ENCODE measurements around the gene COX6A2. TPM values are rescaled to one million over a fixed set of nuclear protein-coding genes. Genes with fewer than 3 reads are reported as not detected.

COX6A2 gene
- total and polyA plus RNA-seq, 2 experiments from 2014 or later: not detected

DNA sequence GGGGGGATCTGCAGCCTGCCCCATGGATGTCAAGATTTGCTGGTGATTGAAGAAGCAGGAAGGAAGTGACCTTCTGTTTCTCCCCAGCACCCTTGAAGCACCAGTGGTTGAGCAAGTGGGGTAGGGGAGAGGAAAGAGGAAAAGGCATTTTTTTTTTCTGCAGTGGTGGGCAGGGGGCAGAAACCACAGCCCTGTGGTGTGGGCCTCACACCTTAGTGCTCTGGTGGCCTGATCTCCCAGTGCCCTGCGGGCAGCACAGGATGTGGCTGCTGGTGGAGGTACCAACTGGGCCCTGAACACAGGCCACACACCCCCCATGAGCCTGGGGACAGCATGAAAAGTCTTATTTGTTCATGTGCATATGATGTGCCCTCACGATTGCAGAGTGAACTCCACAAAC is 28.0 kb downstream of the COX6A2 start:
- H3F3A ChIP-seq (ENCODE audit: insufficient read depth): 0 out of 2 replicates have a peak, but pooled peaks cover 5% of the 10 kb centered on the region
- no peaks in the 10 kb centered on the region for H3K79me2 ChIP-seq (ENCODE audit: insufficient read depth)
- TF ChIP-seq EZH2phosphoT487 (IDR thresholded peaks at IDR 0.05; ENCODE audit: insufficient read depth, low read depth) (no peak), EZH2 (IDR thresholded peaks at IDR 0.05; ENCODE audit: insufficient read depth, poor library complexity, severe bottlenecking) (no peak)
- H3K9ac ChIP-seq: no peak overlapping the region
- H2AFZ ChIP-seq: no peak overlapping the region
- H3K4me1 ChIP-seq (ENCODE audit: insufficient read depth): peaks cover 10% of the 10 kb centered on the region
- DNase-seq: no peak
- no peaks in the 10 kb centered on the region for H3K9me3 ChIP-seq (ENCODE audit: low read depth)
- H3K36me3 ChIP-seq (ENCODE audit: low read depth): no peaks in the 10 kb centered on the region
- in situ Hi-C loops (cut with MboI): no loop called here
- no peak overlapping the region for H3K4me3 ChIP-seq
- H4K20me1 ChIP-seq (ENCODE audit: insufficient read depth): no peaks in the 10 kb centered on the region
- no peak overlapping the region for H3K27ac ChIP-seq
- H3K4me2 ChIP-seq (ENCODE audit: unreplicated experiment): no peak overlapping the region
- 36 to 55% methylated on average over 2 of the region's 2 CpGs for WGBS, 2 experiments (ENCODE audit: low coverage in 1 of 2, low lambda C conversion rate in 2 of 2, missing lambda C conversion rate in 2 of 2)
- no peaks in the 10 kb centered on the region for H3K27me3 ChIP-seq (replicated peaks; ENCODE audit: insufficient read depth)
- H3K9me2 ChIP-seq (ENCODE audit: insufficient read depth): no peaks in the 10 kb centered on the region

DNA sequence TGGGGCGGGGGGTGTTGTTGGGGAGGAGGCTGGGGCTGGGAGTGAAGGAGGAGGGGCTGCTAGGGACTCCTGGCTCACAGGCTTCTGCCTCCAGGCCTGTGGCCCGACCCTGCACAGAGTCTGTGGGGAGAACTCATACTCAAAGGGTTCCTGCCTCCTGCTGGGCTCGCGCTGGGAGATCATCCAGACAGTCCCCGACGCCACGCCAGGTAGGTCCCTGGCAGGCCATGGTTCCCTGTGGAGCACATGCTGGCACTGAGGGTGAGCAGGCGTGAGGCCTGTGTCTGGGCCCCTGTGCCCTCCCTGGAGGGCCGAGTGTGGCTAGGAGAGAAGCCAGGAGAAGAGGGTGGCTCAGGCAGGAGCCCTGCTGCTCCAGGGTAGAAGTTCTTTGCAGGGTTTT is 30.5 kb downstream of the COX6A2 start:
- H3K4me1 ChIP-seq (ENCODE audit: insufficient read depth): peaks cover 4% of the 10 kb centered on the region
- no peaks in the 10 kb centered on the region for H3K9me2 ChIP-seq (ENCODE audit: insufficient read depth)
- H3K27me3 ChIP-seq (replicated peaks; ENCODE audit: insufficient read depth): no peaks in the 10 kb centered on the region
- TF ChIP-seq EZH2 (IDR thresholded peaks at IDR 0.05; ENCODE audit: insufficient read depth, poor library complexity, severe bottlenecking) (no peak), EZH2phosphoT487 (IDR thresholded peaks at IDR 0.05; ENCODE audit: insufficient read depth, low read depth) (no peak)
- no peaks in the 10 kb centered on the region for H3K79me2 ChIP-seq (ENCODE audit: insufficient read depth)
- no peak overlapping the region for H3K4me2 ChIP-seq (ENCODE audit: unreplicated experiment)
- DNase-seq: no peak
- H3K9ac ChIP-seq: no peak overlapping the region
- H3F3A ChIP-seq (ENCODE audit: insufficient read depth): 0 out of 2 replicates have a peak, but pooled peaks cover under 1% of the 10 kb centered on the region
- no peaks in the 10 kb centered on the region for H3K36me3 ChIP-seq (ENCODE audit: low read depth)
- no peak overlapping the region for H3K4me3 ChIP-seq
- no peaks in the 10 kb centered on the region for H4K20me1 ChIP-seq (ENCODE audit: insufficient read depth)
- H3K27ac ChIP-seq: no peak overlapping the region
- WGBS, 2 experiments (ENCODE audit: low coverage in 1 of 2, low lambda C conversion rate in 2 of 2, missing lambda C conversion rate in 2 of 2): 63 to 72% methylated on average over 8 to 9 of the region's 9 CpGs
- no peak overlapping the region for H2AFZ ChIP-seq
- in situ Hi-C loops (cut with MboI): no loop called here
- no peaks in the 10 kb centered on the region for H3K9me3 ChIP-seq (ENCODE audit: low read depth)

DNA sequence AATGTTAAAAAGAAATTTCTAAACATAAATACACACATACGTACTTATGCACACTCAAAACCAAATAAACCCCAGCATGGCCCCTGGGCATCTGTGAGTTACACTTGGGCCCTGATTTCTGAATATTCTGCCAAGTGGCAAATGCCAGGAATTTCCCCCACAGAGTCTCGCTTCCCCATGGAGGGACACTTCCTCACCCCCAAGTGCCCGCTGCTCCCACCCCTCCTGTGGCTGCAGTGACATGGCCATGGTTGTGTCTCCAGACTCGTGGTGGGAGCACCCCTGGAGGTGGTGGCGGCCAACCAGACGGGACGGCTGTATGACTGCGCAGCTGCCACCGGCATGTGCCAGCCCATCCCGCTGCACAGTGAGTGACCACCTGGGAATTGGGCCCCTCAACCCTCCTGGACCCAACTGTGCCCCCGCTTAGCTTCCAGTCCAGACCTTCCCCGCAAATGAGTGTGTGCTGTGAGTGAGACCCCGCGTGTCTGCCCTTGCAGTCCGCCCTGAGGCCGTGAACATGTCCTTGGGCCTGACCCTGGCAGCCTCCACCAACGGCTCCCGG is 31.0 kb downstream of the COX6A2 start:
- H3K79me2 ChIP-seq (ENCODE audit: insufficient read depth): no peaks in the 10 kb centered on the region
- in situ Hi-C loops (cut with MboI): no loop called here
- H3K27ac ChIP-seq: no peak overlapping the region
- 63 to 65% methylated on average over 17 to 18 of the region's 18 CpGs for WGBS, 2 experiments (ENCODE audit: low coverage in 1 of 2, low lambda C conversion rate in 2 of 2, missing lambda C conversion rate in 2 of 2)
- DNase-seq: no peak
- H3K27me3 ChIP-seq (replicated peaks; ENCODE audit: insufficient read depth): no peaks in the 10 kb centered on the region
- no peak overlapping the region for H3K4me2 ChIP-seq (ENCODE audit: unreplicated experiment)
- no peak overlapping the region for H2AFZ ChIP-seq
- H3K9ac ChIP-seq: no peak overlapping the region
- H3K36me3 ChIP-seq (ENCODE audit: low read depth): no peaks in the 10 kb centered on the region
- H3K9me2 ChIP-seq (ENCODE audit: insufficient read depth): no peaks in the 10 kb centered on the region
- H3K4me1 ChIP-seq (ENCODE audit: insufficient read depth): no peaks in the 10 kb centered on the region
- no peaks in the 10 kb centered on the region for H3F3A ChIP-seq (ENCODE audit: insufficient read depth)
- no peak for TF ChIP-seq EZH2 (IDR thresholded peaks at IDR 0.05; ENCODE audit: insufficient read depth, poor library complexity, severe bottlenecking)
- TF ChIP-seq EZH2phosphoT487 (IDR thresholded peaks at IDR 0.05; ENCODE audit: insufficient read depth, low read depth): no peak
- H4K20me1 ChIP-seq (ENCODE audit: insufficient read depth): no peaks in the 10 kb centered on the region
- H3K4me3 ChIP-seq: no peak overlapping the region
- H3K9me3 ChIP-seq (ENCODE audit: low read depth): no peaks in the 10 kb centered on the region

- no peak for TF ChIP-seq EZH2phosphoT487 (IDR thresholded peaks at IDR 0.05; ENCODE audit: insufficient read depth, low read depth)
- no peak for TF ChIP-seq EZH2 (IDR thresholded peaks at IDR 0.05; ENCODE audit: insufficient read depth, poor library complexity, severe bottlenecking)
- H3K4me1 ChIP-seq (ENCODE audit: insufficient read depth): no peaks in the 10 kb centered on the region
- H3K9me2 ChIP-seq (ENCODE audit: insufficient read depth): no peaks in the 10 kb centered on the region
- H3K4me2 ChIP-seq (ENCODE audit: unreplicated experiment): no peak overlapping the region
- H3F3A ChIP-seq (ENCODE audit: insufficient read depth): no peaks in the 10 kb centered on the region
- DNase-seq: no peak
- H3K27ac ChIP-seq: no peak overlapping the region
- no peaks in the 10 kb centered on the region for H4K20me1 ChIP-seq (ENCODE audit: insufficient read depth)
- no peaks in the 10 kb centered on the region for H3K9me3 ChIP-seq (ENCODE audit: low read depth)
- no peak overlapping the region for H3K9ac ChIP-seq
- 59 to 66% methylated on average over 6 of the region's 6 CpGs for WGBS, 2 experiments (ENCODE audit: low coverage in 1 of 2, low lambda C conversion rate in 2 of 2, missing lambda C conversion rate in 2 of 2)
- no peaks in the 10 kb centered on the region for H3K79me2 ChIP-seq (ENCODE audit: insufficient read depth)
- in situ Hi-C loops (cut with MboI): no loop called here
- H3K36me3 ChIP-seq (ENCODE audit: low read depth): no peaks in the 10 kb centered on the region
- H3K27me3 ChIP-seq (replicated peaks; ENCODE audit: insufficient read depth): no peaks in the 10 kb centered on the region; the same call in 1 of the 2 replicates
- H3K4me3 ChIP-seq: no peak overlapping the region
- H2AFZ ChIP-seq: no peak overlapping the region
These were observed 32.5 kb downstream of the COX6A2 start for GRCh38 chr16:31395647-31396046.

Data from GM23248 (cell line).